HCT116 (cell line): Measurements from ENCODE around the gene BBS9.

Experiments
- CEBPB ChIP-seq: IDR thresholded peaks from 2 replicates; pipeline ENCODE4 v1.6.1; 2012; ENCODE audit warnings: low read depth
- CTCF ChIP-seq, 3 experiments: fragments of 200-600 bp in 1 of 3; sonication (generic) in 1 of 3; IDR thresholded peaks in 2 of 3; conservative IDR thresholded peaks in 1 of 3; 2 replicates each; pipeline ENCODE4 v1.5.1; 2012 to 2017; ENCODE audit warnings: low read depth in 2 of 3, low read length in 2 of 3, antibody characterized with exemption in 1 of 3, borderline replicate concordance in 1 of 3, control low read depth in 1 of 3, mild to moderate bottlenecking in 1 of 3, mixed read lengths in 1 of 3, mixed run types in 1 of 3, moderate library complexity in 1 of 3; ENCODE audit not compliant: insufficient read depth in 1 of 3
- EZH2 ChIP-seq: fragments of 200-600 bp; sonication (generic); IDR thresholded peaks from 2 replicates; pipeline ENCODE4 v1.6.1; 2017; ENCODE audit warnings: antibody characterized with exemption, mixed run types
- JUND ChIP-seq: IDR thresholded peaks from 2 replicates; pipeline ENCODE4 v1.6.1; 2012
- MAX ChIP-seq: IDR thresholded peaks from 2 replicates; pipeline ENCODE4 v1.6.1; 2012
- POLR2A ChIP-seq: IDR thresholded peaks from 2 replicates; pipeline ENCODE4 v1.7.0; 2011; ENCODE audit warnings: borderline replicate concordance; ENCODE audit not compliant: insufficient read depth, insufficient read length; ENCODE audit errors: extremely low read depth
- POLR2AphosphoS5 ChIP-seq: IDR thresholded peaks from 2 replicates; pipeline ENCODE4 v1.6.1; 2011; ENCODE audit warnings: mild to moderate bottlenecking, low read depth, low read length, moderate library complexity
- RAD21 ChIP-seq: IDR thresholded peaks from 2 replicates; pipeline ENCODE4 v1.6.1; 2012; ENCODE audit warnings: low read depth, mild to moderate bottlenecking
- REST ChIP-seq: IDR thresholded peaks from 2 replicates; pipeline ENCODE4 v1.6.1; 2012; ENCODE audit warnings: low read depth
- SP1 ChIP-seq: IDR thresholded peaks from 2 replicates; pipeline ENCODE4 v1.6.1; 2012; ENCODE audit warnings: low read depth
- YY1 ChIP-seq: IDR thresholded peaks from 2 replicates; pipeline ENCODE4 v1.6.1; 2011; ENCODE audit warnings: low read length, low read depth, moderate library complexity, mild to moderate bottlenecking; ENCODE audit not compliant: insufficient replicate concordance; ENCODE audit errors: extremely low read depth
- ZFX ChIP-seq: fragments of 450-650 bp; IDR thresholded peaks from 2 replicates; pipeline ENCODE4 v1.6.1; 2017

- TF ChIP-seq POLR2AphosphoS5 = no peak
- TF ChIP-seq POLR2A = no peak
- no peak for TF ChIP-seq CTCF (IDR thresholded peaks at IDR 0.05 in 2 of 3, conservative IDR thresholded peaks at IDR 0.05 in 1 of 3; ENCODE audit: borderline replicate concordance in 1 of 3, insufficient read depth in 1 of 3, low read depth in 2 of 3, low read length in 2 of 3)
- no peak for TF ChIP-seq MAX
- TF ChIP-seq RAD21 = no peak
- no peak for TF ChIP-seq EZH2
- TF ChIP-seq JUND = no peak
- no peak for TF ChIP-seq ZFX
- no peak for TF ChIP-seq REST
- no peak for TF ChIP-seq CEBPB
- no peak for TF ChIP-seq SP1
- no peak for TF ChIP-seq YY1
Measured at GRCh38 chr7:33497051-33497450, 367.7 kb downstream of the BBS9 start.
